Activated CD4-positive, CD25-positive, alpha-beta regulatory T cell treated with anti-CD3 and anti-CD28 coated beads, Interleukin-2, amount 50 U/mL, for 24 hours (primary cell): Measurements from ENCODE around the gene WDR72.
"Not testable (repeated sequence)": the region's sequence is repeated elsewhere in the genome, so short reads cannot be mapped to it uniquely, and the experiment has no call there.

Experiments used
- ATAC-seq, 2 donors: fragments of 150-1000 bp; cut with Tn5 transposase; one replicate each; pipeline ENCODE4 v1.10.0; 2021; ENCODE audit warnings: mild to moderate bottlenecking in 1 of 2, moderate library complexity in 1 of 2

WDR72 gene

DNA sequence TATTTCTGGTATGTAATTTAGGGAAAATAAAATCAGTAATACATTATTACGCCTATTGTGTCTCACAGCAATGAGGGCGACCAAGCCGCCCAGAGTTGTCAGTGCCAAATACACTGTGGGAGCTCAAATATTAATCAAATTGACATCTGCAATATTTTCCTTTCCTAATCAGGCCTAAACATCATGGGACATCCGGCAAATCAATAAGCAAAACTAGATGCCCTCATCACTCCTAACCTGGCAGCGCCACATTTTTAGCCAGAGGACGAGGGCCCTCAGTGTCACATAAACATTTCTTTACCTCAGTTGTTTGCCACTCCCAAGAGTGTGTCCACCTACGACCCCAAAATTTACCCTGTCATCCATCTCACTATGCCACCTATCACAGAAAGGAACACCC is 64.1 kb downstream of the WDR72 start:
- no peak for ATAC-seq

DNA sequence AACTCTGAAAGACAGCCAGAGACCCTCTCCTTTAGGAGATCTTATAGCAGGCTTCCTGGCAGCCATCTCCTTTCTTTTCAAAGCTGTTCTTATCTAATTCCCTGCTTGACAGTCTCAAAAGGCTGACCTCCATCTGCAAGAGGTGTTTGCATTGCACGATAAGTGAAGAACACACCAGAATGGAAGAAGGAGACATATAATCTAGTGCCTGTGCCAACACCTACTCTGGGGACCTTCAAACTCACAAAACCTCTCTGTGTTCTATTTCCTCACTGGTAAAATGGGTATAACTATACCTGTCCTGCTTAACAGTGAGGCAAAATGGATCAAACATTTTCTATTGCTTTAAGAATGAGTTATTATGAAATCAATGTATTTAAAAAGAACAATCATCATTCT is 65.0 kb downstream of the WDR72 start:
- no peak for ATAC-seq

DNA sequence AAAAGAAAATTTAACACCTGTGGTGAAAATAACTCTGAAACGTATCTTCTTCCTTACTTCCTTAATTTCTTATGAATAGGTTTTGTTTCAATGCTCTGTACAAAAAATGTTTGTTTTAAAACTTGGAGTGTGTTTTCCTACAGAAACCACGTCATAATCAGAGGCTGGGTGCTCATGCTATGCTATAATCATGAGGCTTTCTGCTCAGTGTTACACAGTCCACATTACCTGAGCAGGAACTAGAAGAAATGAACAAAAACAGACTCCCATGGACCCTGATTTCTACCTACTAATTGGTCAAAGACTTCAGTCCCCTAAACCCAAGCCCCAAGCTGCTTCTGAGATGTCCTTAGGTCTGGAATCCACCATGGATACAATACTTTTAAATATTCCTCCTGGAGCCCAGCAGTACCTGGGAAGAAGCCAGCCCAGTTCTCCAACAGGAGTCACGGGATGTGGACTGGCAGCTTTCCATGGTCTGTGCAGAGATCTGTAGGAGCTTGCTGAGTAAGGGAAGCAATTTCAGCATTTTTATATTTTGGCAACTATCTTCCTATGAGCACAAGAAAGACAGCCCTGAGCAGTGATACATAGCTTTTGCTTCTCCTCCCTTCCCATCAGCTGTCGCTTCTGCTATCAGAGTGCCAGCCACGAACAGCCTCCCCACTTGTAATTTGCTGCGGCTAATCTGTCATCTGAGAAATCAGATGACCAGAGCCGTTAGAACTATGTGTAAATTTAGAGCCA is 65.6 kb downstream of the WDR72 start:
- no peak for ATAC-seq

- ATAC-seq: not testable (repeated sequence)
These were observed 75.3 kb downstream of the WDR72 start for GRCh38 chr15:53684162-53684561.

DNA sequence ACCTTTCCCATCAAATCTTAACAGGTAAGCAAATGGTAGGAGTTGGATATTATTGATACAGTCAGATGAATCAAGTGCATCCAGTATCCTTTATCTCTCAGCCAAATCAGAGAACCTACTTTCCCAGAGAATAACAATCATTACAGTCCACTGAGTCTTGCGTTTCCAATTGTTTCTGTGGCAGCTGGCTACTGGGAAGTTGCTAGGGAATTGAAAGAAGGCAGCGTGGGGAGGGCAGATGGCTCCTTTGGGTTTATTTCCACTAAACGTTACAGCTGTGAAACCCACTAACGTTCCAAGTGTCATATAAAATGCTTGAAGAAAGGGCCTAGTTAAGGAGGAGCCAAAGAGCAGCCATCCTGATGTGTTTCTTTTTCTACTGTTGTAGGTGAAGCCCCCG is 78.4 kb downstream of the WDR72 start:
- ATAC-seq: no peak

DNA sequence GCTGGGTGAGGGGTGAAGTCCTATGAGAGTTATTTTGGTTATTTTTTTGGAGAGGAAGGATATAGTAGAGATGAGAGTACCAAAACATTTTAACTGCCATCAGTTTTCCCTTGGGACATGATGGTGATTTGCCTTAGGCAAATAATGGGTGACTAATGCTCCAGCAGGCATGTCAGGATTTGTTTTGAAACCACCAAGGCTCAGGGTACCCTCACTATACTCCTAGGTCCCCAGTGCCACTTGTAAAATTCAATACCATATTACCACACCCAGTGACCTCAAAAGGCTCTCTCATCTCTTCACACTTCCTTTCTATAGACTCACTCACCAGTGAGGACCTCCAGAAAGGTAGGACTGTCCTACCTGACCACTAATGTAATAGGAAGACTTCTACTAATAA is 83.6 kb downstream of the WDR72 start:
- ATAC-seq: no peak

GRCh38 chr15:53671545-53671944 is 87.9 kb downstream of the WDR72 start:
- ATAC-seq: no peak

DNA sequence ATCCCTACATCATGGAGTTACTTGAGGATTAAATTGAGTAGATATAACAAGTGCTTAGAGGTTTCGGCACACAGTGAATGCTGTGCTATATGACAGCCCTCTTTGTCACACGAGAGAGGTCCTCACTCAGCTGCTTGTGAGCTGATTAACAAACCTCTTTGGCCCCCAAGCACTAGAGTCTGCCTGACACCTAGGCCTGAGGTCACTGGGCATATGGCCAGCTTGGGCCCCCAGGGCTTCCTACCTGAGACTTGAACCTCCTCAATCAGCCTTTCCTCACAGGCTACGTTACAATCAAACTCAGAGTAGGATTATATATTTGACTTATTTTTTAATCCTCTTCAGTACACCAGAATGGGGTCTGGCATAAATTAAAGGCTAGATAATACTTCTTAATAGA is 88.8 kb downstream of the WDR72 start:
- no peak for ATAC-seq

GRCh38 chr15:53665930-53666329 is 93.5 kb downstream of the WDR72 start:
- ATAC-seq: no peak

DNA sequence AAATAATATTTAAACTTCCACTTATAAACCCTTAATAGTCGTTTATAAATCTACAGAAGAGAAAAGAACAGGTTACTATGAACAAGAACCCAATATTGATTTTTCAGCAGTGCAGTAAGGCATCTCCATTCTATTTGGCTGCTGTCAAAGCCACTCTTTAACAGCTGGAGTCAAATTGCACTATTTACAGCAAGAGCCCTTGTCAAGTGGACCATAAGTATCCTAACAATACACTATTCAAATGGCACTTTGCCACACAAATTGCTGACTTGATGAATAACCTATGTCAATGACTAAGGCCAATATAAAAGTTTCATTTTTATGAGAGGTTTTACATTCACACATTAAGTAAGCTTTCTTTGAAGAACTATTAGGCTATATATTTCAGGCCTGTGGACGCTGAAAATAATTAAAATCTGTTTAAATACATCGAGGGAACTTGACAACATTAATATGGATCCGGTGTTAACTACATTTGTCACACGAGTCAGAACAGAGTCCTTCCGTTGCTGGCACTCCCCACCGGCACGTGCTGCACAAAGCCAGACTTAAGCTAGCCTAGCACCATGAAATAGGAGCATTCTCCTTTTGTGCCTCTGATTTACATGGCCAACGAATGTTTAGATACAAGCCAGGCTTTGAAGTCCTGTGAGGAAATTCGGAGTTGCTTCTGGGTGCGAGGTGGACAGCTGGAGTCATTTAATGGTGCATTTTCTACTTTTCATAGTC is 100.5 kb downstream of the WDR72 start:
- ATAC-seq: no peak

DNA sequence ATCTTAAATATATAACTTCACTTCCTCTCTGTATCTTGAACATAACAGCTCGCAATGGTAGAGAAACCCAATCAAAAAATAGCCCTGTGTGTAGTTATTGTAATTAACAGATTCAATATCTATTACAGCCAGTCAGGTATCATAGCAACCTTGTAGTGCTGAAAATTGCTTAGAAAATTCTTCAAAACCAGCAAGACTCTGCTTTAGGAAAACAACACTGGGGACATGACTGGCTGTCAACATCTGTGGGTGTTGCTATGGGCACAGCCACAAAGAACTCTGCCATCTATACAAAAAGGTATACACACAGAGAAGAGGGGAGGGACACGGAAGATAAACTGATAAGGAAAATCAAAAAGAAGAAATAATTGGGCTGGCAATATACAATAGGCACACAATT is 101.2 kb downstream of the WDR72 start:
- ATAC-seq: no peak

GRCh38 chr15:53648934-53649333 is 110.5 kb downstream of the WDR72 start:
- ATAC-seq: no peak

GRCh38 chr15:53644660-53645059 is 114.8 kb downstream of the WDR72 start:
- ATAC-seq: no peak

DNA sequence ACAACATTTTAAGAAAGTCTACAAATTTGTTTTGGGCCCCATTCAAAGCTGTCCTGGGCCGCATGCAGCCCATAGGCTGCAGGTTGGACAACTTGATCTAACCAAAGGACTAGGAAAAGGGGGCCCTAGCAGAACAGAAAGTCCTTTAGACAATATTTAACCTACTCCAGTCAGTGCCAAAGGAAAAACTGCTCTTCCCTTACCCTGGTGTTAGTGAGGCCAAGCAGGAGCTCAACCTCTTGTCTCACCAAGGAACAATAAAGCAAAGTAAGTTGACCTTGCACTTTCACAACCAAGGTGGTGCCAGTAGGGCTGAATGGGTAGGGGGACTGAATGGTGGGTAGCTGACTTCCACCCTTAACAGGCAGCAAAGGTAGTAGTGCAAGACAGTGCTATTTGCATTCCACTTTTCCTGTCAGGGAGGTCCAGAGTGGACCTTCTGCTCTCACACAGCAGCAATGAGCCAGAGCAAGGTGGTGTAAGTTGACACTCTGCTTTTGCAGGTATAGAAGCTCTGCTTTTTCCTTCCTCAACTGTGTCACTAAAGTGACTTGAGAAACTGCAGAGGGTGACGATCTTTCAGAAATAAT is 124.9 kb downstream of the WDR72 start:
- no peak for ATAC-seq

GRCh38 chr15:53627279-53627678 is 132.2 kb downstream of the WDR72 start:
- ATAC-seq: no peak

- no peak for ATAC-seq
These were observed 133.3 kb downstream of the WDR72 start for GRCh38 chr15:53625962-53626845.

DNA sequence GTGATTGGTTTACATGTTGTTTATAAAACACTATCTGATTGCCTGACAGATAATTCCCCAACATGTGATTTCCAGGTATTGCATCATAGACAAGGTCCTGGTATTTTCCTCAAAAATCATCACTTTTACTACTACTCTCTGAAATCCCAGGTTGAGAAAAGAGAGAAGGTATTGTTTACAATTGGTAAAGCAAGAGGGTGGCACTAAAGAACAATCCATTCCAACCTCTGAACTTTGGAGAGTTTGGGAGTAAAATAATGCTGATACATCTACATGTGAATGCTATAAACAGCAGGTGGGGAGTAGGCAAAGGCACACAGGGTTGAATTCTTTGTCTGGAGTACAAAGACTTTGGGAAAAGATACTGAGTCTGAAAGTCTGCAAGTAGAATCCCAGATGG is 134.2 kb downstream of the WDR72 start:
- ATAC-seq: no peak

GRCh38 chr15:53618461-53618860 is 141.0 kb downstream of the WDR72 start:
- no peak for ATAC-seq

DNA sequence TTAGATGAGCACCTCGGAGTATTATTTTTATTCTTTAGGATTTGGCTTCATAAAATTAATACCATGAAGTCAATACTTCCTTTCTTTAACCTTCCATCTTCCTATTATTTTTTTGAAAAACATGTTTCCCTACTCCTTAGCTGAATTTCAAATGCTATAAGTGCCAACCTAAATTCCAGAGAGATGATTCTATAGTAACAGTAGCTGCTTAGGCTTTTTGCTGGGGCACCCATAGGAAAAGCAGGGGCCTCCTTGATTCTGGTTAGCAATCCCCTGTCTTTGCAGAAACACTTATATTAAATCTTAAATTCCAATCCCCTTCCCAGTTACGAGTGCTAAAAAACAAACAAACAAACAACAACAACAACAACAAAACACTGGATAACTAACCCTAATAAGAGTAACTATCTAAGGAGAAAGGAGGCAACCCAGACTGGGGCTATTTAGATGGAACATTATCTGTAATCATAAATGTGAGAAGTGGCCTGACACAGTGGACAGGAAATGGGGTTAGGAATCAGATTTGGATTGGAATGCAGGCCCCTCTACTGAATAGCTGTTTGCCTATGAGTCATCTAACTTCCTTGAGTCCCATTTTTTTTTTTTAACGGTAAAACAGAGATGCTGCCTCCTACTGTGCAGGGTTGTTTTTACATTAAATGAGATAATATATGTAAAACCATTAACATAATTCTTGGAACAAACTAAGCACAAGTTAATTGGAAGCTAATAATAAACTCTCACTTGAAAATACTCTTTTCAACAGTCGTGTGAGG is 148.1 kb downstream of the WDR72 start:
- ATAC-seq: no peak

DNA sequence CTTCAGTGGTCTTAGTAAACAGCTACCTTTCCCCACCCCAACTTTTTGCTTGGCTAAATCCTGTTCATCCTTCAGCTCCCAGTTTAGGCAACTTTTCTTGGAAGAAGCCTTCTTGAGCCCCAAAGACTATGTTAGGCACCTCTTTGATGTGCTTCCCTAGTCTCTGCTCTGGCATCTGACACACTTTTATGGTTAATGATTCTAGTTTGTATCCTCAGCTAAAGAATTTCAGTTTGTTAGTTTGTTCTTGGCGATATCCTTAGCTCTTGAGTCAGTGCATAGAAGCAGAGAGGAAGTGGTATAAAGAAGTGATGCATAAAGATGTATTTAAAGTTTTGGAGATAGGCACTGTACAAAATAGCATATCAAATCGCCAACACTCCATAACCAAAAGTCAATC is 168.4 kb downstream of the WDR72 start:
- ATAC-seq: no peak

- no peak for ATAC-seq
These were observed 169.1 kb downstream of the WDR72 start for GRCh38 chr15:53590380-53590779.

DNA sequence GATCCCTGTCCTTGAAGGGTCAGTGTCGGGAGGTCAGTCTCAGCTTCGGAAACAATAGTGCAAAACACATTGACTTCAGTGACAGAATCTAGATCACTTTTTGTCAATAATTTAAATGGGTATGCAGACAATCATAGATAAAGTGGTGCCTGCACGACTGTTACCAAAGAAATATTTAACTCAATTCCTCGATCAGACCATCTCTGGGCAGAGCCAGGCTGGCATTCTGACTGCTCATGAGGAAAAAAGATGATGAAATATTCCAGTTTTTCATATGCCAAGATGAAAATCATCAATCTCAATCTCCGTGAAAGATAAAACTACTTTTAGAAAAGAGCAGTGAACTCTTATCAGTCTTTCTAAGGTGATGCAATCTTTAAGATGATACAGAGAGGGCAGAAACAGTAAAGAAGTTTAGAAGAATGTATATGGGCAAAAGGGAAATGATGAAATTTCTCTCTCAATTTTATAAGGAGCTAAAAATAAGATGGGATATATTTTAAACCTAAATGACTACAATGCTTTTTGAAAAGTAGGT is 169.9 kb downstream of the WDR72 start:
- ATAC-seq: no peak
